H9 (cell line): ENCODE measurements around the gene CNN3. TPM values are rescaled to one million over a fixed set of nuclear protein-coding genes. Genes with fewer than 3 reads are reported as not detected.

Source experiments
- DNase-seq: peaks from one replicate; pipeline ENCODE4 v3.0.0-alpha.2; 2017
- H2AFZ ChIP-seq: one replicate; pipeline ENCODE4 v1.6.1; 2013; ENCODE audit warnings: mild to moderate bottlenecking, low read length, control low read depth, moderate library complexity
- H2AK5ac ChIP-seq: 2 replicates; pipeline ENCODE4 v1.6.1; 2013; ENCODE audit warnings: low read length, control low read depth, mixed read lengths; ENCODE audit not compliant: insufficient read length
- H2BK120ac ChIP-seq: one replicate; pipeline ENCODE4 v1.6.1; 2013; ENCODE audit warnings: low read depth, mild to moderate bottlenecking, low read length, control low read depth, inconsistent platforms; ENCODE audit not compliant: poor library complexity, severe bottlenecking
- H2BK12ac ChIP-seq: 2 replicates; pipeline ENCODE4 v1.6.1; 2013; ENCODE audit warnings: low read length, control low read depth, mixed read lengths, low read depth; ENCODE audit not compliant: insufficient read length
- H2BK15ac ChIP-seq: 2 replicates; pipeline ENCODE4 v1.6.1; 2013; ENCODE audit warnings: low read depth, low read length, control low read depth
- H2BK20ac ChIP-seq: one replicate; pipeline ENCODE4 v1.6.1; 2013; ENCODE audit warnings: low read depth, mild to moderate bottlenecking, low read length, control low read depth, inconsistent platforms; ENCODE audit not compliant: poor library complexity, severe bottlenecking
- H2BK5ac ChIP-seq: 2 replicates; pipeline ENCODE4 v1.6.1; 2013; ENCODE audit warnings: low read length, control low read depth, mixed read lengths; ENCODE audit not compliant: insufficient read length
- H3K14ac ChIP-seq: 2 replicates; pipeline ENCODE4 v1.6.1; 2013; ENCODE audit warnings: low read length, control low read depth; ENCODE audit not compliant: insufficient read depth
- H3K18ac ChIP-seq: 2 replicates; pipeline ENCODE4 v1.6.1; 2013; ENCODE audit warnings: low read depth, mild to moderate bottlenecking, mixed read lengths, low read length, control low read depth; ENCODE audit not compliant: insufficient read length
- H3K23ac ChIP-seq: 2 replicates; pipeline ENCODE4 v1.6.1; 2013; ENCODE audit warnings: low read length, control low read depth, mixed read lengths, low read depth; ENCODE audit not compliant: insufficient read length
- H3K23me2 ChIP-seq: 2 replicates; pipeline ENCODE4 v1.6.1; 2013; ENCODE audit warnings: low read depth, mild to moderate bottlenecking, mixed read lengths, low read length, control low read depth; ENCODE audit not compliant: insufficient read length, poor library complexity, severe bottlenecking
- H3K27ac ChIP-seq: 2 replicates; pipeline ENCODE4 v1.5.1; 2013; ENCODE audit warnings: low read length, control low read depth, mixed read lengths, low read depth; ENCODE audit not compliant: insufficient read length
- H3K27me3 ChIP-seq: 2 replicates; pipeline ENCODE4 v1.6.1; 2013; ENCODE audit warnings: low read length, control low read depth, inconsistent platforms; ENCODE audit not compliant: insufficient read depth
- H3K4ac ChIP-seq: 2 replicates; pipeline ENCODE4 v1.6.1; 2013; ENCODE audit warnings: low read depth, mild to moderate bottlenecking, control low read depth, inconsistent platforms, low read length, moderate library complexity
- H3K4me1 ChIP-seq: 2 replicates; pipeline ENCODE4 v1.6.1; 2013; ENCODE audit warnings: low read length, control low read depth, inconsistent platforms; ENCODE audit not compliant: insufficient read depth
- H3K4me2 ChIP-seq: 2 replicates; pipeline ENCODE4 v1.6.1; 2013; ENCODE audit warnings: low read length, control low read depth, mixed read lengths; ENCODE audit not compliant: insufficient read length, insufficient read depth
- H3K56ac ChIP-seq: 2 replicates; pipeline ENCODE4 v1.6.1; 2013; ENCODE audit warnings: low read depth, mild to moderate bottlenecking, mixed read lengths, low read length, control low read depth; ENCODE audit not compliant: insufficient read length
- H3K79me1 ChIP-seq: 2 replicates; pipeline ENCODE4 v1.6.1; 2013; ENCODE audit warnings: low read depth, mild to moderate bottlenecking, moderate library complexity, low read length, control low read depth, inconsistent platforms; ENCODE audit not compliant: insufficient read depth, poor library complexity, severe bottlenecking
- H3K79me2 ChIP-seq: 2 replicates; pipeline ENCODE4 v1.6.1; 2013; ENCODE audit warnings: low read length, control low read depth, inconsistent platforms; ENCODE audit not compliant: insufficient read depth
- H3K9ac ChIP-seq: 2 replicates; pipeline ENCODE4 v1.6.1; 2013; ENCODE audit warnings: low read length, control low read depth, mixed read lengths; ENCODE audit not compliant: insufficient read length; ENCODE audit errors: extremely low read depth
- H3K9me3 ChIP-seq: one replicate; pipeline ENCODE4 v1.6.1; 2013; ENCODE audit warnings: low read depth, low read length, inconsistent platforms; ENCODE audit not compliant: control insufficient read depth
- H3T11ph ChIP-seq: one replicate; pipeline ENCODE4 v1.6.1; 2013; ENCODE audit warnings: mild to moderate bottlenecking, low read length, control low read depth, inconsistent platforms
- H4K20me1 ChIP-seq: one replicate; pipeline ENCODE4 v1.6.1; 2013; ENCODE audit not compliant: control insufficient read depth, insufficient read length, insufficient read depth
- H4K5ac ChIP-seq: 2 replicates; pipeline ENCODE4 v1.6.1; 2013; ENCODE audit warnings: low read depth, mild to moderate bottlenecking, mixed read lengths, low read length, control low read depth; ENCODE audit not compliant: insufficient read length
- H4K8ac ChIP-seq: replicated peaks from 2 replicates; pipeline ENCODE4 v1.6.1; 2013; ENCODE audit warnings: low read length, control low read depth, mixed read lengths, low read depth; ENCODE audit not compliant: insufficient read length
- H4K91ac ChIP-seq: 2 replicates; pipeline ENCODE4 v1.6.1; 2013; ENCODE audit warnings: low read depth, mild to moderate bottlenecking, moderate library complexity, mixed read lengths, low read length, control low read depth; ENCODE audit not compliant: insufficient read length
- H3K27ac Mint-ChIP-seq, 3 experiments: 2 replicates in 2 of 3; 3 replicates in 1 of 3; pipeline ENCODE4 v1.8.0; 2020 to 2021; ENCODE audit warnings: mixed read lengths in 3 of 3, mild to moderate bottlenecking in 1 of 3, moderate library complexity in 1 of 3
- H3K27me3 Mint-ChIP-seq: 2 replicates; pipeline ENCODE4 v1.8.0; 2021; ENCODE audit warnings: low read depth, mild to moderate bottlenecking, moderate library complexity, mixed read lengths
- H3K36me3 Mint-ChIP-seq, 3 experiments: 2 replicates in 2 of 3; 3 replicates in 1 of 3; pipeline ENCODE4 v1.8.0; 2020 to 2021; ENCODE audit warnings: low read depth in 3 of 3, mixed read lengths in 3 of 3; ENCODE audit not compliant: insufficient read depth in 1 of 3
- H3K4me1 Mint-ChIP-seq, 2 experiments: 2 replicates each; pipeline ENCODE4 v1.8.0; 2020; ENCODE audit warnings: mixed read lengths in 2 of 2
- H3K4me3 Mint-ChIP-seq, 2 experiments: 2 replicates in 1 of 2; 3 replicates in 1 of 2; pipeline ENCODE4 v1.8.0; 2020 to 2021; ENCODE audit warnings: mild to moderate bottlenecking in 2 of 2, mixed read lengths in 2 of 2, moderate library complexity in 1 of 2
- H3K9me3 Mint-ChIP-seq, 2 experiments: 2 replicates in 1 of 2; 3 replicates in 1 of 2; pipeline ENCODE4 v1.8.0; 2020; ENCODE audit warnings: mild to moderate bottlenecking in 2 of 2, mixed read lengths in 2 of 2, moderate library complexity in 1 of 2
- CTCF ChIP-seq: fragments of 200-600 bp; sonication (generic); conservative IDR thresholded peaks from 3 replicates; pipeline ENCODE4 v1.8.0; 2021; ENCODE audit warnings: antibody characterized with exemption, mild to moderate bottlenecking
- WGBS: extraction: QIAGEN DNeasy Blood & Tissue Kit; methylation state at CpG from one replicate; pipeline ENCODE4 v1.1.7; 2013; ENCODE audit warnings: missing lambda C conversion rate, low lambda C conversion rate, mixed read lengths; ENCODE audit not compliant: insufficient read length; ENCODE audit errors: extremely low coverage; 5-methylcytosine and 5-hydroxymethylcytosine counted together
- total RNA-seq: library from RNA; stranded (reverse); gene quantifications from 2 replicates; pipeline ENCODE4 v1.2.1, GENCODE V29; 2021

The CNN3 gene
- total RNA-seq, 1 experiment from 2014 or later: 279 TPM

DNA sequence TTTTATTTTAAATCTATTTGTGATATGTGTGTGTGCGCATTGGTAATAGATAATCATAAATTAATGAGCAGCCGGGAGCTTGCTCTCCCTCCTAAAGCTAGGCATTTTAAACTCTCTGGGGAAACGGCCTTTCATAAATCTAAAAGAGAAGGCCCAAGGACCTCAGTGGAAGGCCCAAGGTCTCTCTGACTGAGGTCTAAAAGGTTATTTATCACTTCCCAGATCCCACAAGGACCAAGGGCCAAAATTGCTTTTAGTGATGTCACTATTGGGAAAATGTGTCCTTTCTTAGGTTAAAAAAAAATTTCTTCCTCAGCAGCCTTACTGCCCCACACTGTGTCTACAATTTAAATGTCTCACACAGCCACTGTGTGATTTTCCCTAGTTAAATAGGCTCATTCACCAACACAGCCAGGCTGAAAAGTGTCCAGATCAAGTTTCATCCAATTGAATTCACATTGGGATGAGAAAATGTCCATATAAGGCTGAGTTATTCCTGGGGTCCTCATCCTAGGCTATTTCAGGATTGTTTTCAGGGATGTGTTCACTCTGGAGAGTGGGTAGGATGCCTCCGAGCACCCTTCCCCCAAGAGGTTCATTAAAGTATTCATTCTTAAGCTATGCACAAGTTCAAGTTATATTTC is 60.6 kb downstream of the CNN3 start:
- no CpG with 5 or more reads among the region's 4 CpGs for WGBS
- H4K20me1 ChIP-seq: no peaks in the 10 kb centered on the region
- no peaks in the 10 kb centered on the region for H3K79me2 ChIP-seq
- peaks cover 20% of the 10 kb centered on the region; the same call in 1 of the 2 replicates for H3K4me1 ChIP-seq
- H3K27me3 Mint-ChIP-seq: no peaks in the 10 kb centered on the region
- H3K23me2 ChIP-seq: no peaks in the 10 kb centered on the region
- H3K27me3 ChIP-seq: no peaks in the 10 kb centered on the region
- H2AK5ac ChIP-seq: no peak overlapping the region
- H3K9me3 Mint-ChIP-seq: peaks cover 0 to 3% of the 10 kb centered on the region in 2 experiments; a peak in 1 of 5 replicates
- H4K91ac ChIP-seq: no peak overlapping the region
- no peaks in the 10 kb centered on the region for H3K9me3 ChIP-seq
- no peak overlapping the region for H2BK12ac ChIP-seq
- no peak overlapping the region for H3K18ac ChIP-seq
- no peak for TF ChIP-seq CTCF
- DNase-seq: no peak
- peaks cover 64 to 67% of the 10 kb centered on the region in 2 experiments for H3K4me1 Mint-ChIP-seq
- H3K4ac ChIP-seq: no peak overlapping the region
- H3K4me3 Mint-ChIP-seq: no peak overlapping the region
- H2BK120ac ChIP-seq: no peak overlapping the region
- H2AFZ ChIP-seq: no peak overlapping the region
- H3T11ph ChIP-seq: no peak overlapping the region
- peak overlapping the region in 1 of 3 experiments; percentile 3; a peak in 2 of 7 replicates for H3K27ac Mint-ChIP-seq
- H3K56ac ChIP-seq: no peak overlapping the region
- H3K14ac ChIP-seq: no peak overlapping the region
- H3K79me1 ChIP-seq: no peaks in the 10 kb centered on the region
- H2BK15ac ChIP-seq: no peak overlapping the region
- no peak overlapping the region for H4K8ac ChIP-seq
- no peak overlapping the region for H3K23ac ChIP-seq
- H4K5ac ChIP-seq: no peak overlapping the region
- no peak overlapping the region for H3K27ac ChIP-seq
- no peak overlapping the region for H3K4me2 ChIP-seq
- no peaks in the 10 kb centered on the region for H3K36me3 Mint-ChIP-seq
- H2BK5ac ChIP-seq: no peak overlapping the region
- no peak overlapping the region for H2BK20ac ChIP-seq
- no peak overlapping the region for H3K9ac ChIP-seq
